ENCODE data around the gene PCNX3. TPM values are rescaled to one million over a fixed set of nuclear protein-coding genes. Genes with fewer than 3 reads are reported as not detected.

PCNX3 gene
- total and polyA plus RNA-seq, 2 of the 13 experiments (the other 11 are each of a cell fraction or from before 2014, with no cell fraction given) = 16.2 to 23.0 TPM

DNA sequence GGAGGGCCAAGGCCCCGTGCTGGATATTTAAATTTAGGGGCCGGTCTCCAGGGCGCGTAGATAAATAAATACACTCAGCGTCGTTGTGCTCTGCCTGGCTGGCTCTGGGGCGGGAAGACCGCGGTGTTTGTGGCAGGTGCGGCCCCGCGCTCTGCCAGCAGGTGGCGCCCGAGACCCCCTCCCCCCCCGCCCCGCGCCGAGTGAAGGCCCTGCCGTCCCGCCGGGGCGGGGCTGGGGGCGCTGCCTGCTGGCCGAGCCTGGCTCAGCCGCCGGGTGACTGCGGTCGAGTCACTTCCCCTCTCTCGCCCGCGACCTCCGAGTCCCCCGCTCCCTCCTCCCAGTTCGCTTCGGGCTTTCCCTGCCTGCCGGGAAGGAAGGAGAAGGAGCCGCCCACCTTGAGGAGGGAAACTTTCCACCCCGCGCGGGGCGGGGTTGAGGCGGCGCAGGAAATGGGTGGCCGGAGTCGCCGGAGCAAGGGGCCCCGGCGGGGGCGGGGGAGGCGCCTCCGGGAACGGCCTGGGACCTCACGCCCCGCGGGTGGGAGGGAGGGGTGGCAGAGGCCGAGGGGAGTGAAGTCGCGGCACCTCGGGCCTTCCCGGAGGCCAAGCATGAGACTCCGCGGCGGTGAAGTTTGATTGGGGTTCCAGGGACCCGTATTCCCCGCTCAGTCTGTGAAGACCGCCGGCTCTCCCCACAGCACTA lies 41.3 kb upstream of the PCNX3 start (continued):
- peak; percentile 62; the same call in 1 of the 2 replicates for TF ChIP-seq KDM5B (CRISPR knock-in tag; IDR thresholded peaks at IDR 0.05; ENCODE audit: borderline replicate concordance)
- no peak for TF ChIP-seq ZNF761 (CRISPR knock-in tag; conservative IDR thresholded peaks at IDR 0.05)
- TF ChIP-seq, protein P1, sequence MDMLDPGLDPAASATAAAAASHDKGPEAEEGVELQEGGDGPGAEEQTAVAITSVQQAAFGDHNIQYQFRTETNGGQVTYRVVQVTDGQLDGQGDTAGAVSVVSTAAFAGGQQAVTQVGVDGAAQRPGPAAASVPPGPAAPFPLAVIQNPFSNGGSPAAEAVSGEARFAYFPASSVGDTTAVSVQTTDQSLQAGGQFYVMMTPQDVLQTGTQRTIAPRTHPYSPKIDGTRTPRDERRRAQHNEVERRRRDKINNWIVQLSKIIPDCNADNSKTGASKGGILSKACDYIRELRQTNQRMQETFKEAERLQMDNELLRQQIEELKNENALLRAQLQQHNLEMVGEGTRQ (IDR thresholded peaks at IDR 0.05; ENCODE audit: low read depth, low read length) = no peak
- TF ChIP-seq, protein P1 (CRISPR knock-in tag; IDR thresholded peaks at IDR 0.05; ENCODE audit: borderline replicate concordance) = no peak
- TF ChIP-seq SP5 (CRISPR knock-in tag; IDR thresholded peaks at IDR 0.05; ENCODE audit: borderline replicate concordance, low read depth) = peak; percentile 16; the same call in 1 of the 2 replicates
- TF ChIP-seq, protein P2, sequence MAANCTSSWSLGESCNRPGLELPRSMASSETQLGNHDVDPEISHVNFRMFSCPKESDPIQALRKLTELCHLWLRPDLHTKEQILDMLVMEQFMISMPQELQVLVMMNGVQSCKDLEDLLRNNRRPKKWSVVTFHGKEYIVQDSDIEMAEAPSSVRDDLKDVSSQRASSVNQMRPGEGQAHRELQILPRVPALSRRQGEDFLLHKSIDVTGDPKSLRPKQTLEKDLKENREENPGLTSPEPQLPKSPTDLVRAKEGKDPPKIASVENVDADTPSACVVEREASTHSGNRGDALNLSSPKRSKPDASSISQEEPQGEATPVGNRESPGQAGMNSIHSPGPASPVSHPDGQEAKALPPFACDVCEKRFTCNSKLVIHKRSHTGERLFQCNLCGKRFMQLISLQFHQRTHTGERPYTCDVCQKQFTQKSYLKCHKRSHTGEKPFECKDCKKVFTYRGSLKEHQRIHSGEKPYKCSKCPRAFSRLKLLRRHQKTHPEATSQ (CRISPR knock-in tag; IDR thresholded peaks at IDR 0.05; ENCODE audit: borderline replicate concordance) = no peak
- no peak for TF ChIP-seq CENPX (CRISPR knock-in tag; IDR thresholded peaks at IDR 0.05)
- TF ChIP-seq ZNF589 (CRISPR knock-in tag; conservative IDR thresholded peaks at IDR 0.05) = no peak
- TF ChIP-seq, protein P3, sequence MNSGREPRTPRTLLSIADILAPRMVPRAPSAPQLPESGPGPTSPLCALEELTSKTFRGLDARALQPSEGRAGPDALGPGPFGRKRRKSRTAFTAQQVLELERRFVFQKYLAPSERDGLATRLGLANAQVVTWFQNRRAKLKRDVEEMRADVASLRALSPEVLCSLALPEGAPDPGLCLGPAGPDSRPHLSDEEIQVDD (CRISPR knock-in tag; IDR thresholded peaks at IDR 0.05; ENCODE audit: borderline replicate concordance) = no peak
- TF ChIP-seq, protein P4, sequence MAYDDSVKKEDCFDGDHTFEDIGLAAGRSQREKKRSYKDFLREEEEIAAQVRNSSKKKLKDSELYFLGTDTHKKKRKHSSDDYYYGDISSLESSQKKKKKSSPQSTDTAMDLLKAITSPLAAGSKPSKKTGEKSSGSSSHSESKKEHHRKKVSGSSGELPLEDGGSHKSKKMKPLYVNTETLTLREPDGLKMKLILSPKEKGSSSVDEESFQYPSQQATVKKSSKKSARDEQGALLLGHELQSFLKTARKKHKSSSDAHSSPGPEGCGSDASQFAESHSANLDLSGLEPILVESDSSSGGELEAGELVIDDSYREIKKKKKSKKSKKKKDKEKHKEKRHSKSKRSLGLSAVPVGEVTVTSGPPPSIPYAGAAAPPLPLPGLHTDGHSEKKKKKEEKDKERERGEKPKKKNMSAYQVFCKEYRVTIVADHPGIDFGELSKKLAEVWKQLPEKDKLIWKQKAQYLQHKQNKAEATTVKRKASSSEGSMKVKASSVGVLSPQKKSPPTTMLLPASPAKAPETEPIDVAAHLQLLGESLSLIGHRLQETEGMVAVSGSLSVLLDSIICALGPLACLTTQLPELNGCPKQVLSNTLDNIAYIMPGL (CRISPR knock-in tag; IDR thresholded peaks at IDR 0.05; ENCODE audit: borderline replicate concordance in 1 of 2, low read depth in 1 of 2) = peak; percentile 54 to 80; a peak in 3 of 4 replicates
- no peak for TF ChIP-seq PCBP2 (optimal IDR thresholded peaks at IDR 0.05; ENCODE audit: low read depth, low read length, poor library complexity, severe bottlenecking)
- TF ChIP-seq CHD2 (IDR thresholded peaks at IDR 0.05; ENCODE audit: low read depth, low read length) = no peak
- no peak for TF ChIP-seq ZNF558 (CRISPR knock-in tag; IDR thresholded peaks at IDR 0.05; ENCODE audit: borderline replicate concordance)
- TF ChIP-seq ZNF17 (CRISPR knock-in tag; IDR thresholded peaks at IDR 0.05) = no peak
- no peak for TF ChIP-seq ZNF7 (CRISPR knock-in tag; IDR thresholded peaks at IDR 0.05)
- TF ChIP-seq, protein P5, sequence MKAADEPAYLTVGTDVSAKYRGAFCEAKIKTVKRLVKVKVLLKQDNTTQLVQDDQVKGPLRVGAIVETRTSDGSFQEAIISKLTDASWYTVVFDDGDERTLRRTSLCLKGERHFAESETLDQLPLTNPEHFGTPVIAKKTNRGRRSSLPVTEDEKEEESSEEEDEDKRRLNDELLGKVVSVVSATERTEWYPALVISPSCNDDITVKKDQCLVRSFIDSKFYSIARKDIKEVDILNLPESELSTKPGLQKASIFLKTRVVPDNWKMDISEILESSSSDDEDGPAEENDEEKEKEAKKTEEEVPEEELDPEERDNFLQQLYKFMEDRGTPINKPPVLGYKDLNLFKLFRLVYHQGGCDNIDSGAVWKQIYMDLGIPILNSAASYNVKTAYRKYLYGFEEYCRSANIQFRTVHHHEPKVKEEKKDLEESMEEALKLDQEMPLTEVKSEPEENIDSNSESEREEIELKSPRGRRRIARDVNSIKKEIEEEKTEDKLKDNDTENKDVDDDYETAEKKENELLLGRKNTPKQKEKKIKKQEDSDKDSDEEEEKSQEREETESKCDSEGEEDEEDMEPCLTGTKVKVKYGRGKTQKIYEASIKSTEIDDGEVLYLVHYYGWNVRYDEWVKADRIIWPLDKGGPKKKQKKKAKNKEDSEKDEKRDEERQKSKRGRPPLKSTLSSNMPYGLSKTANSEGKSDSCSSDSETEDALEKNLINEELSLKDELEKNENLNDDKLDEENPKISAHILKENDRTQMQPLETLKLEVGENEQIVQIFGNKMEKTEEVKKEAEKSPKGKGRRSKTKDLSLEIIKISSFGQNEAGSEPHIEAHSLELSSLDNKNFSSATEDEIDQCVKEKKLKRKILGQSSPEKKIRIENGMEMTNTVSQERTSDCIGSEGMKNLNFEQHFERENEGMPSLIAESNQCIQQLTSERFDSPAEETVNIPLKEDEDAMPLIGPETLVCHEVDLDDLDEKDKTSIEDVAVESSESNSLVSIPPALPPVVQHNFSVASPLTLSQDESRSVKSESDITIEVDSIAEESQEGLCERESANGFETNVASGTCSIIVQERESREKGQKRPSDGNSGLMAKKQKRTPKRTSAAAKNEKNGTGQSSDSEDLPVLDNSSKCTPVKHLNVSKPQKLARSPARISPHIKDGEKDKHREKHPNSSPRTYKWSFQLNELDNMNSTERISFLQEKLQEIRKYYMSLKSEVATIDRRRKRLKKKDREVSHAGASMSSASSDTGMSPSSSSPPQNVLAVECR (CRISPR knock-in tag; IDR thresholded peaks at IDR 0.05; ENCODE audit: borderline replicate concordance) = peak; percentile 47; the same call in 1 of the 2 replicates
- no peak for TF ChIP-seq HNRNPL (IDR thresholded peaks at IDR 0.05; ENCODE audit: low read depth, low read length)
- no peak for TF ChIP-seq KLF13 (CRISPR knock-in tag; IDR thresholded peaks at IDR 0.05)
- TF ChIP-seq HHEX (CRISPR knock-in tag; IDR thresholded peaks at IDR 0.05) = no peak
